Activated effector memory CD4-positive, alpha-beta T cell treated with Interleukin-2 at 50 U/mL for 16 hours (primary cell): ENCODE measurements around the gene KCNA10.

Experiments
- DNase-seq: peaks from one replicate; pipeline ENCODE4 v3.0.0-alpha.2; 2020

The KCNA10 gene

GRCh38 chr1:110519125-110519810 is at the start of gene KCNA10:
TSS of gene KCNA10 (minus strand) at chr1:110519175. CDS start at chr1:110518787, 388 bp downstream.
- no peak for DNase-seq

- no peak for DNase-seq
Measured at GRCh38 chr1:110566836-110567235, 47.9 kb upstream of the KCNA10 start.

- no peak for DNase-seq
Measured at GRCh38 chr1:110565565-110565964, 46.6 kb upstream of the KCNA10 start.

DNA sequence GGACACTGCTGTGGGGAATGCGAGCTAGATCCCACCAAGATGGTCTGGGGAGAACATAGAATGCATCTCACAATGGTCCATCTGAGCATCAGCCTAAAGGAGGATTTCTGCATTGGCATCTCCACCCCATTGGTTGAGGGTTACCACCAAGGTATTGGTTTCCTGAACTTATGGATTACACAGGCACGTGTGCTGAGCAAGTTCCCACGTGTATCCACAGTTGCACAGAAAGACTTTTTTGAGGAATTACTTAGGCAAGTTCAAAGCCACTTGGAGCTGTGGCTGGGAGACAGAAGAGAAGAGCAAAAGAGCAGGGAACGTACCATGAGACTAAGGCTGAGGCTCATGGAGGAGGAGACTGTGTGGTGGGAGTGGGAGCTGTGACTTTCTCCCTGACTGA is 44.1 kb upstream of the KCNA10 start:
- no peak for DNase-seq

DNA sequence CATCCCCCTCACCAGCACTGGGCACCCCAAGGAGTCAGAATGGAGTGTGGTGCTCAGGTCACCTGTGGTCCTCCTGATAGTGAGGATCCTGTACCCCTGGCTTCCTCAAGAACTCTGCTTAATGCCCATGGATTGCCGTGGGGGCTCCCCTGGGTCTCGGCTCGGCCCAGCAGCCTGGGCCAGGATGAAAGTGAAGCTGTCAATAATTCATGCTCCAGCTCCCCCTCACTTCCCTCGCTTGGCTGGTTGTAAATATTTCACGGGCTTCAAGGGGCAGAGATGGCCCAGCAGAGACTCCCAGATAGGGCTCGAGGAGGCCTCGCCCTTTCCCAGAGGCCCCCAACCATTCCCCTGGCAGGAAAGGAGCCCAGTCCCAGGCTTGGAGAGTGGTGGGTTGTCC is 42.6 kb upstream of the KCNA10 start:
- DNase-seq: no peak

DNA sequence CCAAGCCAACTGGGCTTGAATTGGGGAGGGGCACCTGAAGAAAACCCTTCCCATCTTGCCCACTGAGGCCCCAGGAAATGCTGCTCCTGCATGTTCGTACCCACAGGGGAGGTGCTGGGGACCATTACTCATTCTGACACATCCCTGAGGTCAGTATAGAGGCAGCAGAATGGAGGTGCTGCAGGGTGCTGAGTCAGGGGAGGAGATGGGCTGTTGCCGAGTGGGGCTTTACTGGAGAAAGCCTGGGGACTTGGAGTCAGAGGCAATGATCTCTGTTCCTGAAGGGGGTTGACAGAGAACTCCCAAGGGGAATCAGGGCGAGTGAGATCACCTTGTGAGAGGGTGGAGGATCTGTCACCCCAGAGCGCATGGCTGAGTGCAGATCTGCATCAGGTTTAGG is 40.2 kb upstream of the KCNA10 start:
- no peak for DNase-seq

DNA sequence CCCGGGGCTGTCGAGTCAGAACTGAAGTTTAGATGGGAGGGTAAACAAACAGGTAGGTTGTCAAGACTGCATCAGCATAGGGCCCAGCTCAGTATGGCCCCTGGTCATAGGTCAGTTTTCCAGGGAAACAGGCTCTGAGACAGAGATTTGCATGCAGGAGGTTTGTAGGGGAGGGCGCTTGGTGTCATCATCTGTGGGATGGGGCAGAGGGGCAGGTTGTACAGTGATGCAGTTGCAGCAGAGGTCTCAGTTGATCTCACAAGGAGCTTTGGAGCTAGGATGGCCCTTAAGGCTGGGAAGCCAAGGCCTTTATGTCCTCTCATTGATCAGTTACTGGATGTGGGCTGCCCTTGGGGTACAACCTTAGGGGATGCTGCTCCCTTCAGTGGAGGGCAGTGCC is 38.5 kb upstream of the KCNA10 start:
- no peak for DNase-seq

DNA sequence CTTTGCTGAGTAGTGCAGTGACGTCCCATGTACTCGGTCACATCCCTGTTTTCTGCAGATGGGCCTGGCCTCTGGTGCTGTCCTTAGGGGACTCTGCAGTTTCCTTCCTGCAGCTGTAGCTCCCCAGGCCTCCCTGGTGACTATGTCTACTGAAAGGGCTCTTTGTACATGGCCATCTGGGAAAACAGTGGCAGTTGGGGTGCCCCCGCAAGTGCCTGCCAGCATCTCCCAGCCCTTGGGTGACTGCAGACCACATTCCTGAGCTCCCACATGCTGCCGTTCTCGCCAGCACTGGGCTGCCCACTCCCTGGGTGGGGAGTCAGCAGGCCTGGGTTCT is 37.5 kb upstream of the KCNA10 start:
- DNase-seq: no peak

GRCh38 chr1:110555807-110556470 is 37.0 kb upstream of the KCNA10 start:
- no peak for DNase-seq

GRCh38 chr1:110554871-110555801 is 36.2 kb upstream of the KCNA10 start:
- DNase-seq: peak; percentile 38

DNA sequence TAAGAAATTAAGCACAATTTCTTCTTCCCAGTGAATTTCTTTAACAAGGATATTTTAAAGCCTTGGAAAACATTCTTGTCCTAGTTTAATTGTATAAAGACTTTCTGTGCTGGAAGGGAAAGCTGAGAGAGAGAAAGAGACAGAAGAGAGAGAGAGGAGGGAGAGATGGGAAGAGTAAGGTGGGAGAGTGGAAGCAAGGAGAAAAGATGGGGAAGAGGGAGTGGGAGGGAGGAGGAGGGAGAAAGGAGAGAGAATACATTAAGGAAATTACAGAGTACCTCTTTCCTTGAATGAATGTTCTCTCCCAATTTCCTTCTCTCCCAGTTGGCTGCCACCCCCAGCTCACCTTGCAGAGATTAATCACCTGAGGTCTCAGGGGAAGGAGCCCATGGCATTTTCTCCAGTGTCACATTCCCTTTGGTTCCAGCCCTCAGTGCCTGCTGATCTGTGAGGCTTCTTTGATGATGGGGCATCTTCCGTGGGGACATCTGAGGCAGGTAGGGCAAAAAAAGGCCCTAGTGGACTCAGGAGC is 32.4 kb upstream of the KCNA10 start:
- no peak for DNase-seq

- DNase-seq: no peak
Measured at GRCh38 chr1:110549831-110550230, 30.9 kb upstream of the KCNA10 start.

DNA sequence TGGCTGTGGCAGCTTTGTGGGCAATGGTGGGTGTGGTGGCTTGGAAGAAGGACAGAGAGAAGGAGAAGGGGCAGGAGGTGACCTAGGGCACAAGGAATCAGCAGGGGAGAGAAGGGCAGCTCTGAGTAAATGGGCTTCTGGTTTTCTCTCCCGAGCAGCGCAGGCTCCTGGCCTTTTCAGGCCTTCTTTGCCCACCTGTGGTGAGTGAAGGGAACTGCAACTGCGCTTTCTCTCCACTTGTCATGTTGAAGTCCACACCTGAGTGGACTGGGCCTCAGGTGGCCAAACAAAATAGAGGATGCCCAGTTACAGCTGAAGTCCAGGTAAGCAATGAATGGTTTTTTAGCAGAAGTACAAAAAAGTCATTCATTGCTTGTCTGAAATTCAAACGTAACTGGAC is 29.4 kb upstream of the KCNA10 start:
- DNase-seq: no peak

- DNase-seq: no peak
Measured at GRCh38 chr1:110547017-110547416, 28.0 kb upstream of the KCNA10 start.

DNA sequence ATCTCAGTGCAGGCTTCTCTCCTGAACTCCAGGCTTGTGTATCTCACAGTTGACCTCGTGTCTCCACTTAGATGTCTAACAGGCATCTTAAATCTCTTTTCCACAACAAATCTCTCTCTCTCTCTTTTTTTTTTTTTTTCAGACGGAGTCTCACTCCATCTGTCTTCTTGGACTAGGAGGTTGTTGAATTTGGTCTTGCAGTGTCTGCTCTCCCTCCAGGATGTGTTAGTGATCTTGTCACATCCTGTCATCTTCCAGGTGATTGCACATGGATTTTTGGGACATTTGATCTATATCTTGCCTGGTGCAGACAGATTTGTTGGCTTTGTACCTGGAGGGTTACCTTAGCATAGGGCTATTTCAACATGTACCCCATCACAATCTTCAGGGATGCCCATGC is 26.5 kb upstream of the KCNA10 start:
- no peak for DNase-seq

DNA sequence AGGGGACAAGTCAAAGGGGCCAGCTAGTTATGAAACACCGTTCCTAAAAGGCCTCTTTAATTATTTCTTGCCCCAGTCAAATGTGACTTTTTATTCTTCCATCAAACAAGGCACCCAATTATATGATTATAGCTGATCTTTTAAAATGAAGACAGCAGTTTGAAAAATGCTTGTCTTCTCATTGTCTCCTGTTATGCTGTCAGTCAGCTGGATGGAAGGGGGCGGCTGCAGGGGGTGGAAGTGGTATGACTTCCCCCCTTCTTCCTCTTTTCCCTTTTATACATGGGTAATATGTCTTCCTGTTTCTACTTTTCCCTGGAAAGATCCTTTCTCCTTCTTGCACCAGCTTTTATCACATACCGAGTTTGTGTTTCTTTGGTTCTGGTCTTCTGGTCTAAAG is 25.8 kb upstream of the KCNA10 start:
- no peak for DNase-seq

DNA sequence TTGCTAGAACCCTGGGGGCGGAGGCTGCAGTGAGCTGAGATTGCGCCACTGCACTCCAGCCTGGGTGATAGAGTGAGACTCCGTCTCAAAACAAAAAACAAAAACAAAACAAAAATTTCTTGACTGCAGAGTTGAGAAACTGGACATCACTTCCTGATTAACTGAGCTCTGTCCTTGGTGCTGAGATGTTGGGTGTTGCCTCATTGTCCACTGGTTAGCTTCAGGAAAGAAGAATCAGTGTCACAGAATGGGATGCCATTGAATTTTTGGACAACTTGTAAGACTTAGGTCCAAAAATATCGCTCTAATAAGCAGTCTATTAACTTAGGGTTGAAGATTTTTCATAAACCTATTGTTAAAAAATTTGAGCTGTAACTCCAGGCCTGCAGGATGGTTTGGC is 23.8 kb upstream of the KCNA10 start:
- no peak for DNase-seq

GRCh38 chr1:110541906-110542395 is 23.0 kb upstream of the KCNA10 start:
- DNase-seq: no peak

DNA sequence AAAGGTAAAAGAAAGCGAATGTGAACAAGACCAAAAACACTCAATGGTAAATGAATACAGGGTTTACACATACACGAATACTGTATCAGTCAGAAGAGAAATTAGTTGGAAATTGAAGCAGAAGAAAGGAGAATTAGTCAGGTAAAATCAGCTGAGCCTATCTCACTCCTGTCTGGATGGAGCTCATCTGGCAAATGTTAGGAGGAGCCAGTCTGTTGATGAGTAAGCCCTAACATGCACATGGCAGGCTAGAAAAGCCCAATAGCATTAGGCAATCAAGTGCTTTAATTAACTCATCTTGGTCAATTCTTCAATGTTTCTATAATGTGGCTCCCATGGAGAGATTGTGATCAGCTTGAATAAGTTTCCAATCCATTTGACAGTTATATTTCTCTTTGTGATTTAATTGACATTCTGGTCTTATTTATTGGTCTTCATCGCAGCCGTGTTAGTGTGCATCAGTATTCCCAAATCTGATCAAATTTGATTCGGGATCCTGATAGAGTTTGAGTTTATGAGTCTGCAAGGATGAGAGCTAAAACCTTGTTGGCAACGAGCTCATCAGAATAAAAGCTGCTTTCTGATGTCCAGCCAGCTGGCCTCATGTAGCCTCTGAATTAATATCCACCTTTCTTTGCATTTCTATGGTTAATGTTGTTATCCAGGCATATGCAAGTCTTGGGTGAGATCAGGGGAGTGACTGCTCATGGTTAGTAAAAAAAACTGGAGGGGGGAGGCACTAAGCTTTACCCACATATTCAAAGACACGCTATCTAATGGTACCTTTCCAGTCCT is 22.1 kb upstream of the KCNA10 start:
- DNase-seq: no peak

GRCh38 chr1:110538921-110539320 is 19.9 kb upstream of the KCNA10 start:
- no peak for DNase-seq

- no peak for DNase-seq
Measured at GRCh38 chr1:110538075-110538474, 19.1 kb upstream of the KCNA10 start.

GRCh38 chr1:110535985-110536384 is 17.0 kb upstream of the KCNA10 start:
- no peak for DNase-seq

DNA sequence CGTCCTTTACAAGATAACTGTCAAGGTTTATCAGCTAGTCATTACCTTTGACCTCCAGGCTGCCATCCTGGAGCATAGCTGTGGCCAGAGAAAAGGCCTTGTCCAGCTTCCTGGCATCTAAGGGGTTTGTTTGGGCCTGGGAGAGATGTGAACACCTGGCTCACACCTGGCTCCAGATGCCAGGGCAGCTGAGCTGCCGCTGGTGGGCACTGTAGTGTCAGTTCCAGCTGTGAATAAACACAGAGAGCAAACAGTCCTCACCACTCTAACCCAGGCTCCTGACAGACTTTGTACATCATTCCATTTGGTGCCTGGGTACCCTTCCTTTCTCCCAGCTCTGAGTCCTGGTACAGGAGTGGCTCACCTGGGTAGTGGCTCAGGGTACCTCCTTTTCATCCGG is 14.3 kb upstream of the KCNA10 start:
- no peak for DNase-seq
